ENCODE measurements around the gene DNAI4.
"Not testable (repeated sequence)": the region's sequence is repeated elsewhere in the genome, so short reads cannot be mapped to it uniquely, and the experiment has no call there.

The DNAI4 gene

GRCh38 chr1:66831529-66832239, 93.0 kb downstream of the DNAI4 start:
- DNase-seq = no peak

DNA sequence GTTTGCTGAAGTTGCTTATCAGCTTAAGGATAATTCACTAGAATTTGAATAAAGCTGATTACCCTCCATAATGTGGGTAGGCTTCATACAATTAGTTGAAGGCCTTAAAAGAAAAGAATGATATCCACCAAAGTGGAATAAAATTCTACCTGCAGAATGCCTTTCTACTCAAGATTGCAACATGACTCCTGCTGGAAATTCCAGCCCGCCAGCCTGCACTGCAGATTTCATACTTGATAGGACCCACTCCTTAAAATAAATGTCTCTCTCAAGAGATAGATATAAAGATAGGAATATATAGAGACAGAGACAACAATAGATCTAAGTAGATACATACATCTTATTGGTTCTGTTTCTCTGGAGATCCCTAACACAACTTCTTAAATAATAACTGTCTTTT, 99.9 kb downstream of the DNAI4 start:
- DNase-seq = no peak

DNA sequence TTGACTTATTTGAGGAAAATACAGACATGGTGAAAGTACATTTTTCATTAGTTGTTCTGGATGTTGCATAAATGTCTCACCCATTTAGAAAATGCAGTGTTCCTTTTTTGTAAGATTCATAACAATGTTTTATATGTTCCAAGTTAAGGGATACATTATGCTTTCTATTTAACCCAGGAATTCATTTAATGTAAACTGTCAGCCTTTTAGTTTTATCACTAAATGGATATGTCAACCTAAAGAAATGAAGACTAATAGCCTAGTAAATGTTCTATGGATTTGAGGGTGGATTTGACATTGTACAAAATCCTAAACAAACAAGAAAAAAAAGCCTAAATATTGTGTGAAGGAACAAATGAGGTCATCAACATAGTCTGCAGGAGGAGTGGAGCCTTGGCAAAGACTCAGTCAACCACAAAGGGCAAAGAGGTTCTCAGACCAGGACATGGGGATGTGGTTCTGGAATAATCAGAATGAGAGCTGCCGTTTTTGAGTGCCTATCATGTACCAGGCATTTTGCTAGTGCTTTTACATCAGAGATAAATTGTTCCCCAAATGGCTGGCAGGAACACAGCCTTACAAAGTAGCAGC, 114.8 kb downstream of the DNAI4 start:
- no peak for DNase-seq

GRCh38 chr1:66809245-66809644, 115.4 kb downstream of the DNAI4 start:
- DNase-seq = no peak

- DNase-seq = not testable (repeated sequence)
Measured at GRCh38 chr1:66795839-66796238, 128.8 kb downstream of the DNAI4 start.

DNA sequence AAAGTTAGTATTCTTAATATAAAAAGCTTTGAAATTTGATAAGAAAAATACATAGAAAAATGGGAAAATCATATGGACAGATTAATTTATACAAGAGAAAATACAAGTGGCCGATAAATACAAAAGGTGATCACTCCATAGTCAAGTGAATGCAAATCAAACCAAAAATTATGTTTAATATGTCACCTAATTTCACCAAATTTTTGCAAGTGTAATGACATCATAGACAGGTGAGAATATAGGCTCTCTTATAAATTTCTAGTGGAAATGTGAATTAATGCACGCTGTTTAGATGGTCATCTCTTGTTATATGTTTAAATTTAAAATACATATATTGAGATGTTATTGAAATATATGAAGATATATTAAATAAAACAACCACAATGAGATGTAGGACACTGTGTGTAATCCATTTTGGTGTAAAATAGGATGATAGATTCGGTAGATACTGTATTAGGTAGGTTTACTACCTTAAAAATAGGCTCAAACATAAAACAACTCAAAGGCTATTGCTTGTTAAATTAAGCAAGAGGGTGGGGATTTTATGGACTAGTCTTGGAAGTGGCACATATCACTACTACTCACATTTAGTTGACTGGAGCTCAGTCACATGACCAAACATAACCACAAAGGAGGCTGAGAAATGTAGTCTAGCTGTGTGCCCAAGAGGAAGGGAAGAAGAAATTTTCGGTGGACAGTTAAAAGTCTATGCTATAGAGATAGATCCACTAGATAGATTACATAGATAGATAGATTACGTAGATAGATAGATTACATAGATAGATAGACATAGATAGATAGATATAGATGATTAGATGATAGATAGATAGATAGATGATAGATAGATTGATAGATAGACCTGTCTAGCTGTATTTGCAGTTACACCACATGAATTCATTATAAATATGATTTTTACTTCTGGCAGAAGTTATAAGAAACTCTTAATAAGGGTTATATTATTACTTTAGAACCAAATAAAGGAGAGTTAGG, 132.7 kb downstream of the DNAI4 start:
- no peak for DNase-seq

- peak; percentile 11 for DNase-seq
Measured at GRCh38 chr1:66788231-66788939, 136.3 kb downstream of the DNAI4 start.

DNA sequence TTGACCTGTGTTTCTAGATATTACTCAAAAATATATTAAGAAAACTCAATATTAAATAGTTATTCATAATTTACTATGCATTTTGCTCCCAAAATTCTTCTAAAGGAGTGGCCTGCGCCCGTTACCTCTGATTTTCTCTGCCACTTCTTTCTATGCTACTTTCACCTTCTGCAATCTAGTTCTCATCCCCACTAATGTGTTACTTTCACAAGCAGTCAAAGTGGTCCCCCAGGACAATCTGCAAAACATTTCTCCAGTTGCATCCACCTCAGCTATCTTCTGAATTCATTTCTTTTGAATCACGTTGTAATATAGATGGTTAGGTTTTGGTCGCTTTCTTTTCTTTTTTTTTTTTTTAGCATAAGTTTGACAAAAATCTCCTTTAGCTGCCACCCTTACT, 137.0 kb downstream of the DNAI4 start:
- DNase-seq = no peak

DNA sequence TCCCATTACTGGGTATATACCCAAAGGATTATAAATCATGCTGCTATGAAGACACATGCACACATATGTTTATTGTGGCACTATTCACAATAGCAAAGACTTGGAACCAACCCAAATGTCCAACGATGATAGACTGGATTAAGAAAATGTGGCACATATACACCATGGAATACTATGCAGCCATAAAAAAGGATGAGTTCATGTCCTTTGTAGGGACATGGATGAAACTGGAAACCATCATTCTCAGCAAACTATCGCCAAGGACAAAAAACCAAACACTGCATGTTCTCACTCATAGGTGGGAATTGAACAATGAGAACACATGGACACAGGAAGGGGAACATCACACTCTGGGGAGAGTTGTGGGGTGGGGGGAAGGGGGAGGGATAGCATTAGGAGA, 138.9 kb downstream of the DNAI4 start:
- not testable (repeated sequence) for DNase-seq

GRCh38 chr1:66779475-66780078, 145.1 kb downstream of the DNAI4 start:
- DNase-seq = no peak

- DNase-seq = no peak
Measured at GRCh38 chr1:66778969-66779368, 145.7 kb downstream of the DNAI4 start.

GRCh38 chr1:66778266-66778665, 146.4 kb downstream of the DNAI4 start:
- no peak for DNase-seq

- DNase-seq = no peak
Measured at GRCh38 chr1:66777831-66778230, 146.8 kb downstream of the DNAI4 start.

GRCh38 chr1:66775646-66776045, 149.0 kb downstream of the DNAI4 start:
- DNase-seq = no peak

DNA sequence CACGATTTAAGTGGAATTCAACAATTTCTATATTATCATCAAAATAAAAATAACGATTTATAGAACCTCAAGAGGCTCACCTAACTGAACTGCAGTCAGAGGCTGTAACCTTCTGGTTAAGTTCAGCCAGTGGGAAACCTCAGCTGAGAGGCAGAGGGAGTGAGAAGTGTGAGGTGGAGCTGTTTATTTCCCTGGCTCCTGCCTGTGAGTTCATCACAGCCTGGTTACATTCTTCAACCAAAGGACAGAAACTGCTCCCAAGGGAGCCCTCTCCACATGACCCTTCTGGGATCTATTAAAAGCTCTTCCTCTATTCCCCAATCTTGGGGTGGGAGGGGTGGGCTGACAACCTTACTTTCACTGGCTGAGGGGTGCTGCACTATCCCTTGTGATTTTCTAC, 150.2 kb downstream of the DNAI4 start:
- no peak for DNase-seq

DNA sequence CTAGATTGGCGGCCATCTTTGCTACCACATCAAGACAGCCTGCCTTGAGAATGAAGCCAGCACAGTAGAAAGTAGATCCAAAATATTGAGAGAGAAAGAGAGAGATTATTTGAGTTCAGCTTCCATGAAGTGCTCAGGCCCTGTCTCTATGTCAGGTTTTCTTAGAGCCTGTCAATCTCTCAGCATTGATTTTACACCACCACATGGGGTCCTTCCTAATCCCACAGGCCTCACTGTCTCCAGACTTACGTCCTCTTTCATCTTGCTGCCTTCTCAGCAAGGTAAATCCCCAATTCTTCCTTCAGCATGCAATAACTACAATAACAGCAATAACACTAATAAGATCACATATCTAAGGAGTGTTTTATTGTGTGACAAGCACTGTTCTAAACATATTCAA, 151.4 kb downstream of the DNAI4 start:
- DNase-seq = no peak

DNA sequence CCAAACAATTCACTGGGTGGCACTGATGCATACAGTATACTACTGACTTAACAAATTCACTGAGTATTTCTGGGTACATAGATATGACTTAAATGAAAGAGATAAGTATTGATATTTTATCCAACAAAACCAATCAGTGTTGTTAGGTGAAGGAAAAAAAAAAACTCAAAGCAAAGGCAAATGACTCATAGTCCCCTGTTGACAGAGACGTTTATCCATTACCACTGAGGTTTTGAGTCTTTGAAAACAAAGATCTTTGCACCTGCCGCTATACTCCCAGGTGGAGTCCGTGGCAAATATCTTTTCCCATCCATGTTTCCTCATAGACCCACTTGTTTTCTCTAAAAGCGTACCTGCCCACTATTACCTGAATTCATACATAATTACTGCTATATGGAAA, 154.0 kb downstream of the DNAI4 start:
- no peak for DNase-seq

- DNase-seq = no peak
Measured at GRCh38 chr1:66770240-66770639, 154.4 kb downstream of the DNAI4 start.

GRCh38 chr1:66769512-66770229, 155.0 kb downstream of the DNAI4 start:
- no peak for DNase-seq

GRCh38 chr1:66768965-66769364, 155.7 kb downstream of the DNAI4 start:
- no peak for DNase-seq

DNA sequence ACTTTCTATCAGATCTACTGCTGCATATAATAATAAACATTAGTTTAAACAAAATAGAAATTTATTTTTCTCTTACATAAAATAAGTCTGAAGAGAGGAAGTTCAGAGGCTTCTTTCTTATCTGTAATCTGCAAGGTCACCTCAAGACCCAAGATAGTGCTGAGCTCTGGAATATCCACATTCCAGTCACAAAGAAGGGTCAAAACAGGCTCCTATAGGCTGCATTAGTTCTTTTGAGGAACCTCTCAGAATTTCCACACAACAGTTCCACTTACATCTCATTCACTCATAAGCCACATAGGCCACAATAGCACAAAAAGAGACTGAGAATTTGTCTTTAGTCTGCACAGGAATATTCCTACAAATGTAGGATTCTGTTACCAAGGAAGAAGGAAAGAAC, 157.0 kb downstream of the DNAI4 start:
- DNase-seq = no peak

Data from effector CD4-positive, alpha-beta T cell (primary cell).